Umbilical cord (tissue), 2 donors: Measurements from ENCODE around the gene TUBG2. TPM values are rescaled to one million over a fixed set of nuclear protein-coding genes. Genes with fewer than 3 reads are reported as not detected.
"Not testable (repeated sequence)": the region's sequence is repeated elsewhere in the genome, so short reads cannot be mapped to it uniquely, and the experiment has no call there.

Source experiments
- DNase-seq: peaks from one replicate; pipeline ENCODE4 v3.0.0-alpha.2; 2015; ENCODE audit warnings: low spot score
- total RNA-seq: library from RNA; depleted of rRNA; stranded (reverse); fragments of >200 nt; gene quantifications from one replicate; pipeline ENCODE4 v1.2.3, GENCODE V29; 2014; ENCODE audit warnings: low replicate concordance; ENCODE audit not compliant: insufficient read depth

Gene TUBG2
- 21.4 TPM for total RNA-seq

GRCh38 chr17:42659079-42659931, at the start of gene TUBG2:
TSS of gene TUBG2 (plus strand) at chr17:42659284. CDS start at chr17:42659504, 220 bp downstream.
- DNase-seq, result peak; percentile 96

- not testable (repeated sequence) for DNase-seq
These were observed 49.0 kb upstream of the TUBG2 start for GRCh38 chr17:42609814-42610801.

GRCh38 chr17:42612013-42612412, 47.1 kb upstream of the TUBG2 start:
- DNase-seq, result no peak

GRCh38 chr17:42613699-42614295, 45.3 kb upstream of the TUBG2 start:
- no peak for DNase-seq

GRCh38 chr17:42617956-42618431, 41.1 kb upstream of the TUBG2 start:
- no peak for DNase-seq

- no peak for DNase-seq
These were observed 40.5 kb upstream of the TUBG2 start for GRCh38 chr17:42618442-42619150.

GRCh38 chr17:42621987-42622386, 37.1 kb upstream of the TUBG2 start:
- not testable (repeated sequence) for DNase-seq

- DNase-seq, result no peak
These were observed 35.8 kb upstream of the TUBG2 start for GRCh38 chr17:42623271-42623670.

- no peak for DNase-seq
These were observed 35.1 kb upstream of the TUBG2 start for GRCh38 chr17:42623732-42624596.

- DNase-seq, result not testable (repeated sequence)
These were observed 31.9 kb upstream of the TUBG2 start for GRCh38 chr17:42627032-42627764.

- DNase-seq, result no peak
These were observed 29.6 kb upstream of the TUBG2 start for GRCh38 chr17:42629411-42630009.

- no peak for DNase-seq
These were observed 26.1 kb upstream of the TUBG2 start for GRCh38 chr17:42632949-42633444.

- no peak for DNase-seq
These were observed 19.5 kb upstream of the TUBG2 start for GRCh38 chr17:42639525-42640113.

GRCh38 chr17:42640121-42640520, 19.0 kb upstream of the TUBG2 start:
- no peak for DNase-seq

GRCh38 chr17:42642336-42642735, 16.7 kb upstream of the TUBG2 start:
- DNase-seq, result no peak

- no peak for DNase-seq
These were observed 11.3 kb upstream of the TUBG2 start for GRCh38 chr17:42647778-42648177.

GRCh38 chr17:42651392-42651791, 7.7 kb upstream of the TUBG2 start:
- no peak for DNase-seq
